Stimulated activated CD8-positive, alpha-beta memory T cell treated with anti-CD3 and anti-CD28 coated beads, Interleukin-7, amount 100 ng/mL, for 4 hours (primary cell): ENCODE data around the gene MID2.
"Not testable (repeated sequence)": the region's sequence is repeated elsewhere in the genome, so short reads cannot be mapped to it uniquely, and the experiment has no call there.

Source experiments
- DNase-seq, 2 donors: peaks; one replicate each; pipeline ENCODE4 v3.0.0-alpha.2; 2020; ENCODE audit warnings: low read depth in 2 of 2

The MID2 gene

GRCh38 chrX:107825698-107826237, at the start of gene MID2:
Gene MID2 (plus strand): TSS chrX:107825866. CDS start chrX:107826427, 561 bp downstream.
- peak; percentile 5 to 22 for DNase-seq

- DNase-seq: peak; percentile 69
Observed at GRCh38 chrX:107776649-107777535, 48.8 kb upstream of the MID2 start.

GRCh38 chrX:107777536-107777832, 48.2 kb upstream of the MID2 start, which contains the start of gene NCBP2L:
Gene NCBP2L (plus strand): TSS chrX:107777733. CDS start chrX:107794221, 16,488 bp downstream.
- no peak for DNase-seq

- DNase-seq: no peak
Observed at GRCh38 chrX:107780525-107780924, 45.1 kb upstream of the MID2 start.

GRCh38 chrX:107787827-107788226, 37.8 kb upstream of the MID2 start:
- no peak for DNase-seq

GRCh38 chrX:107804427-107804826, 21.2 kb upstream of the MID2 start:
- DNase-seq: no peak

GRCh38 chrX:107805179-107805578, 20.5 kb upstream of the MID2 start:
- no peak for DNase-seq

- DNase-seq: not testable (repeated sequence)
Observed at GRCh38 chrX:107810053-107810452, 15.6 kb upstream of the MID2 start.

GRCh38 chrX:107818900-107819521, 6.7 kb upstream of the MID2 start:
- DNase-seq: no peak

GRCh38 chrX:107823042-107823441, 2.6 kb upstream of the MID2 start:
- no peak for DNase-seq

GRCh38 chrX:107823456-107823855, 2.2 kb upstream of the MID2 start:
- DNase-seq: no peak

- DNase-seq: peak in 1 of 2 donors; percentile 19
Observed at GRCh38 chrX:107826238-107827029, 768 bp downstream of the MID2 start.

GRCh38 chrX:107827030-107827831, 1.6 kb downstream of the MID2 start:
- no peak for DNase-seq

GRCh38 chrX:107827852-107828251, 2.2 kb downstream of the MID2 start:
- DNase-seq: no peak

GRCh38 chrX:107829878-107830277, 4.2 kb downstream of the MID2 start:
- DNase-seq: no peak

- no peak for DNase-seq
Observed at GRCh38 chrX:107831071-107831730, 5.5 kb downstream of the MID2 start.

GRCh38 chrX:107834275-107835201, 8.9 kb downstream of the MID2 start:
- no peak for DNase-seq

- DNase-seq: no peak
Observed at GRCh38 chrX:107836958-107837357, 11.3 kb downstream of the MID2 start.

GRCh38 chrX:107840971-107841370, 15.3 kb downstream of the MID2 start:
- DNase-seq: no peak
